ENCODE data around the gene BIK.

BIK gene

GRCh38 chr22:43085658-43086606 is 24.6 kb upstream of the BIK start:
- no peak overlapping the region for H3K4me3 ChIP-seq (ENCODE audit: low read depth, low read length)
- H3K18ac ChIP-seq (ENCODE audit: low read length), result no peak overlapping the region
- H2BK120ac ChIP-seq (ENCODE audit: insufficient read depth, low read length, poor library complexity), result no peak overlapping the region
- no peak overlapping the region for H3K4me2 ChIP-seq (ENCODE audit: low read length)
- peaks cover 0 to 5% of the 10 kb centered on the region in 2 experiments for H3K4me1 ChIP-seq (ENCODE audit: control insufficient read depth in 1 of 2, insufficient read depth in 2 of 2, low read length in 2 of 2)
- H2BK5ac ChIP-seq (ENCODE audit: low read depth, low read length, poor library complexity), result no peak overlapping the region
- no peak overlapping the region for H4K91ac ChIP-seq (ENCODE audit: low read depth, low read length)
- H3K9me3 ChIP-seq (ENCODE audit: insufficient read depth, low read depth, low read length), result no peaks in the 10 kb centered on the region
- no peak for DNase-seq
- no peak overlapping the region for H2AK5ac ChIP-seq (ENCODE audit: low read length)
- no peak overlapping the region for H4K8ac ChIP-seq (ENCODE audit: low read depth, low read length)
- peaks cover 2% of the 10 kb centered on the region for H3K79me2 ChIP-seq (ENCODE audit: control insufficient read depth, insufficient read depth, low read length, poor library complexity)
- no peak overlapping the region for H3K23ac ChIP-seq (ENCODE audit: low read length)
- no peak overlapping the region for H3K4ac ChIP-seq (ENCODE audit: low read depth, low read length)
- WGBS (ENCODE audit: extremely low coverage, insufficient coverage, insufficient read length), result no CpG with 5 or more reads among the region's 19 CpGs
- no peaks in the 10 kb centered on the region for H3K27me3 ChIP-seq (ENCODE audit: insufficient read depth, low read length)
- no peak overlapping the region for H4K12ac ChIP-seq (ENCODE audit: low read depth, low read length)
- no peak overlapping the region for H2BK12ac ChIP-seq (ENCODE audit: low read length)
- H3K9ac ChIP-seq (ENCODE audit: low read length), result no peak overlapping the region
- H3K36me3 ChIP-seq (ENCODE audit: control insufficient read depth in 1 of 2, insufficient read depth in 2 of 2, low read length in 2 of 2), result peaks cover 0 to 3% of the 10 kb centered on the region in 2 experiments
- H3K27ac ChIP-seq (ENCODE audit: low read depth, low read length), result no peak overlapping the region
- peaks cover 7% of the 10 kb centered on the region for H3K79me1 ChIP-seq (ENCODE audit: low read length)
- peak overlapping the region; percentile 17 for H2AFZ ChIP-seq (ENCODE audit: insufficient read depth, low read length, poor library complexity)
- H3K14ac ChIP-seq (ENCODE audit: low read length), result no peak overlapping the region

- no CpG with 5 or more reads among the region's 9 CpGs for WGBS (ENCODE audit: extremely low coverage, insufficient coverage, insufficient read length)
- Histone ChIP-seq H3K79me1 (ENCODE audit: low read length) (peaks cover 7% of the 10 kb centered on the region), H2BK12ac (ENCODE audit: low read length) (no peak overlapping the region), H3K36me3 (ENCODE audit: control insufficient read depth in 1 of 2, insufficient read depth in 2 of 2, low read length in 2 of 2) (peaks cover 0 to 3% of the 10 kb centered on the region in 2 experiments), H3K23ac (ENCODE audit: low read length) (no peak overlapping the region), H3K79me2 (ENCODE audit: control insufficient read depth, insufficient read depth, low read length, poor library complexity) (peaks cover 2% of the 10 kb centered on the region), H4K8ac (ENCODE audit: low read depth, low read length) (peak overlapping the region; percentile 67), H3K4ac (ENCODE audit: low read depth, low read length) (no peak overlapping the region), H3K4me3 (ENCODE audit: low read depth, low read length) (peak overlapping the region; percentile 90), H4K91ac (ENCODE audit: low read depth, low read length) (no peak overlapping the region), H2BK5ac (ENCODE audit: low read depth, low read length, poor library complexity) (no peak overlapping the region), H2BK120ac (ENCODE audit: insufficient read depth, low read length, poor library complexity) (no peak overlapping the region), H3K27me3 (ENCODE audit: insufficient read depth, low read length) (no peaks in the 10 kb centered on the region), H3K9ac (ENCODE audit: low read length) (peak overlapping the region; percentile 1), H4K12ac (ENCODE audit: low read depth, low read length) (no peak overlapping the region), H3K27ac (ENCODE audit: low read depth, low read length) (no peak overlapping the region), H3K9me3 (ENCODE audit: insufficient read depth, low read depth, low read length) (no peaks in the 10 kb centered on the region), H2AK5ac (ENCODE audit: low read length) (no peak overlapping the region), H3K4me2 (ENCODE audit: low read length) (peak overlapping the region; percentile 72), H2AFZ (ENCODE audit: insufficient read depth, low read length, poor library complexity) (peak overlapping the region; percentile 76), H3K18ac (ENCODE audit: low read length) (no peak overlapping the region), H3K14ac (ENCODE audit: low read length) (no peak overlapping the region), H3K4me1 (ENCODE audit: control insufficient read depth in 1 of 2, insufficient read depth in 2 of 2, low read length in 2 of 2) (peaks cover 0 to 5% of the 10 kb centered on the region in 2 experiments)
- no peak for DNase-seq
Measured at GRCh38 chr22:43088627-43088983, 21.9 kb upstream of the BIK start.

- WGBS (ENCODE audit: extremely low coverage, insufficient coverage, insufficient read length), result no CpG with 5 or more reads among the region's 64 CpGs
- Histone ChIP-seq H3K4me3 (ENCODE audit: low read depth, low read length) (peak within 1 kb of the TSS; percentile 90), H3K36me3 (ENCODE audit: control insufficient read depth in 1 of 2, insufficient read depth in 2 of 2, low read length in 2 of 2) (peaks cover 0 to 3% of the 10 kb centered on the region in 2 experiments)
Measured at GRCh38 chr22:43088984-43089717, 21.4 kb upstream of the BIK start, which contains the start of gene TTLL1. Gene TTLL1 (minus strand): TSS chr22:43089391. CDS start chr22:43075586, 13,805 bp downstream.

GRCh38 chr22:43090130-43090789 is 20.3 kb upstream of the BIK start:
- no peak overlapping the region for H4K12ac ChIP-seq (ENCODE audit: low read depth, low read length)
- no peak overlapping the region for H2BK120ac ChIP-seq (ENCODE audit: insufficient read depth, low read length, poor library complexity)
- H3K18ac ChIP-seq (ENCODE audit: low read length), result no peak overlapping the region
- peaks cover 1% of the 10 kb centered on the region for H3K9me3 ChIP-seq (ENCODE audit: insufficient read depth, low read depth, low read length)
- no peak overlapping the region for H3K4me2 ChIP-seq (ENCODE audit: low read length)
- H3K14ac ChIP-seq (ENCODE audit: low read length), result no peak overlapping the region
- peaks cover 14% of the 10 kb centered on the region for H3K79me1 ChIP-seq (ENCODE audit: low read length)
- no peak overlapping the region for H4K8ac ChIP-seq (ENCODE audit: low read depth, low read length)
- peaks cover 0 to 3% of the 10 kb centered on the region in 2 experiments for H3K36me3 ChIP-seq (ENCODE audit: control insufficient read depth in 1 of 2, insufficient read depth in 2 of 2, low read length in 2 of 2)
- no peak overlapping the region for H3K4ac ChIP-seq (ENCODE audit: low read depth, low read length)
- no peak overlapping the region for H4K91ac ChIP-seq (ENCODE audit: low read depth, low read length)
- H3K4me3 ChIP-seq (ENCODE audit: low read depth, low read length), result no peak overlapping the region
- H2BK5ac ChIP-seq (ENCODE audit: low read depth, low read length, poor library complexity), result no peak overlapping the region
- H3K9ac ChIP-seq (ENCODE audit: low read length), result no peak overlapping the region
- WGBS (ENCODE audit: extremely low coverage, insufficient coverage, insufficient read length), result no CpG with 5 or more reads among the region's 6 CpGs
- H3K4me1 ChIP-seq (ENCODE audit: control insufficient read depth in 1 of 2, insufficient read depth in 2 of 2, low read length in 2 of 2), result peaks cover 6 to 10% of the 10 kb centered on the region in 2 experiments
- no peak overlapping the region for H3K27ac ChIP-seq (ENCODE audit: low read depth, low read length)
- no peak overlapping the region for H2AK5ac ChIP-seq (ENCODE audit: low read length)
- DNase-seq, result peak; percentile 55 to 78
- no peak overlapping the region for H3K23ac ChIP-seq (ENCODE audit: low read length)
- H3K27me3 ChIP-seq (ENCODE audit: insufficient read depth, low read length), result no peaks in the 10 kb centered on the region
- no peak overlapping the region for H2BK12ac ChIP-seq (ENCODE audit: low read length)
- no peak overlapping the region for H2AFZ ChIP-seq (ENCODE audit: insufficient read depth, low read length, poor library complexity)
- H3K79me2 ChIP-seq (ENCODE audit: control insufficient read depth, insufficient read depth, low read length, poor library complexity), result peaks cover 3% of the 10 kb centered on the region

More at GRCh38 chr22:43088984-43089717, 21.4 kb upstream of the BIK start, which contains the start of gene TTLL1:
- Histone ChIP-seq H3K14ac (ENCODE audit: low read length) (peak within 1 kb of the TSS; percentile 53), H3K9ac (ENCODE audit: low read length) (peak within 1 kb of the TSS; percentile 1), H3K27me3 (ENCODE audit: insufficient read depth, low read length) (no peaks in the 10 kb centered on the region), H3K79me2 (ENCODE audit: control insufficient read depth, insufficient read depth, low read length, poor library complexity) (peaks cover 2% of the 10 kb centered on the region), H3K23ac (ENCODE audit: low read length) (no peak within 1 kb of the TSS), H3K79me1 (ENCODE audit: low read length) (peaks cover 9% of the 10 kb centered on the region), H3K9me3 (ENCODE audit: insufficient read depth, low read depth, low read length) (peaks cover 1% of the 10 kb centered on the region), H3K4ac (ENCODE audit: low read depth, low read length) (peak within 1 kb of the TSS; percentile 41), H4K8ac (ENCODE audit: low read depth, low read length) (peak within 1 kb of the TSS; percentile 67), H2BK12ac (ENCODE audit: low read length) (no peak within 1 kb of the TSS), H2AK5ac (ENCODE audit: low read length) (no peak within 1 kb of the TSS), H3K4me1 (ENCODE audit: control insufficient read depth in 1 of 2, insufficient read depth in 2 of 2, low read length in 2 of 2) (peaks cover 2 to 7% of the 10 kb centered on the region in 2 experiments), H4K12ac (ENCODE audit: low read depth, low read length) (peak within 1 kb of the TSS; percentile 70), H2BK120ac (ENCODE audit: insufficient read depth, low read length, poor library complexity) (peak within 1 kb of the TSS; percentile 20), H3K4me2 (ENCODE audit: low read length) (peak within 1 kb of the TSS; percentile 72), H2BK5ac (ENCODE audit: low read depth, low read length, poor library complexity) (peak within 1 kb of the TSS; percentile 62), H3K18ac (ENCODE audit: low read length) (peak within 1 kb of the TSS; percentile 71), H3K27ac (ENCODE audit: low read depth, low read length) (no peak within 1 kb of the TSS), H4K91ac (ENCODE audit: low read depth, low read length) (peak within 1 kb of the TSS; percentile 72), H2AFZ (ENCODE audit: insufficient read depth, low read length, poor library complexity) (peak within 1 kb of the TSS; percentile 97)
- peak; percentile 94 to 95 for DNase-seq
